Neural progenitor cell (in vitro differentiated cells): ENCODE data around the gene ULBP2. TPM values are rescaled to one million over a fixed set of nuclear protein-coding genes. Genes with fewer than 3 reads are reported as not detected.
A peak's percentile ranks its signal among the peaks of the same experiment; 100 is the strongest.
"Not testable (repeated sequence)": the region's sequence is repeated elsewhere in the genome, so short reads cannot be mapped to it uniquely, and the experiment has no call there.

Source experiments
- DNase-seq: peaks from one replicate; pipeline ENCODE4 v3.0.0-alpha.2; 2016; ENCODE audit warnings: low spot score
- H2AFZ ChIP-seq: fragments of 200-600 bp; sonication (generic); replicated peaks from 2 replicates; pipeline ENCODE4 v1.6.1; 2016; ENCODE audit warnings: antibody characterized with exemption
- H3F3A ChIP-seq: fragments of 200-600 bp; sonication (generic); 2 replicates; pipeline ENCODE4 v1.6.1; 2016; ENCODE audit warnings: antibody characterized with exemption, low read depth
- H3K27ac ChIP-seq: fragments of 200-600 bp; sonication (generic); 2 replicates; pipeline ENCODE4 v1.5.1; 2016; ENCODE audit warnings: mild to moderate bottlenecking
- H3K27me3 ChIP-seq: fragments of 200-600 bp; sonication (generic); 2 replicates; pipeline ENCODE4 v1.6.1; 2016; ENCODE audit warnings: mild to moderate bottlenecking, moderate library complexity
- H3K36me3 ChIP-seq: fragments of 200-600 bp; sonication (generic); 2 replicates; pipeline ENCODE4 v1.5.1; 2016
- H3K4me1 ChIP-seq: fragments of 200-600 bp; sonication (generic); 2 replicates; pipeline ENCODE4 v1.6.1; 2016; ENCODE audit warnings: mixed run types
- H3K4me2 ChIP-seq: fragments of 200-600 bp; sonication (generic); 2 replicates; pipeline ENCODE4 v1.6.1; 2016
- H3K4me3 ChIP-seq: fragments of 200-600 bp; sonication (generic); 2 replicates; pipeline ENCODE4 v1.5.1; 2016
- H3K79me2 ChIP-seq: fragments of 200-600 bp; sonication (generic); 2 replicates; pipeline ENCODE4 v1.6.1; 2016; ENCODE audit warnings: low read depth
- H3K9ac ChIP-seq: fragments of 200-600 bp; sonication (generic); 2 replicates; pipeline ENCODE4 v1.6.1; 2016
- H3K9me3 ChIP-seq: fragments of 200-600 bp; sonication (generic); 2 replicates; pipeline ENCODE4 v1.5.1; 2016; ENCODE audit warnings: low read depth
- H4K20me1 ChIP-seq: fragments of 200-600 bp; sonication (generic); 2 replicates; pipeline ENCODE4 v1.6.1; 2016; ENCODE audit warnings: low read depth
- H3K27ac Mint-ChIP-seq: 3 replicates; pipeline ENCODE4 v1.8.0; 2021; ENCODE audit warnings: mixed read lengths
- H3K27me3 Mint-ChIP-seq: 2 replicates; pipeline ENCODE4 v1.8.0; 2022; ENCODE audit warnings: low read depth, mild to moderate bottlenecking, inconsistent platforms, moderate library complexity, mixed read lengths; ENCODE audit not compliant: insufficient read depth
- H3K36me3 Mint-ChIP-seq: 3 replicates; pipeline ENCODE4 v1.8.0; 2021; ENCODE audit warnings: mixed read lengths
- H3K4me1 Mint-ChIP-seq: 3 replicates; pipeline ENCODE4 v1.8.0; 2021; ENCODE audit warnings: mixed read lengths
- H3K4me3 Mint-ChIP-seq: 3 replicates; pipeline ENCODE4 v1.8.0; 2021; ENCODE audit warnings: mild to moderate bottlenecking, moderate library complexity, mixed read lengths
- H3K9me3 Mint-ChIP-seq: 3 replicates; pipeline ENCODE4 v1.8.0; 2020; ENCODE audit warnings: mixed read lengths
- EZH2 ChIP-seq: fragments of 200-600 bp; sonication (generic); IDR thresholded peaks from 2 replicates; pipeline ENCODE4 v1.6.1; 2017; ENCODE audit warnings: antibody characterized with exemption, mild to moderate bottlenecking, moderate library complexity
- EZH2phosphoT487 ChIP-seq: fragments of 200-600 bp; sonication (generic); IDR thresholded peaks from 2 replicates; pipeline ENCODE4 v1.6.1; 2017; ENCODE audit warnings: antibody characterized with exemption
- total RNA-seq: library from RNA; depleted of rRNA; stranded (reverse); fragments of >200 nt; gene quantifications from 2 replicates; pipeline ENCODE4 v1.2.3, GENCODE V29; 2015; ENCODE audit warnings: low replicate concordance
- TF ChIP-seq, protein P1 (sequence below): fragments of 200-600 bp; sonication (generic); IDR thresholded peaks from 2 replicates; pipeline ENCODE4 v1.5.1; 2017; ENCODE audit warnings: antibody characterized with exemption, mild to moderate bottlenecking

Gene ULBP2
- total RNA-seq, 1 donor from 2014 or later = not detected

DNA sequence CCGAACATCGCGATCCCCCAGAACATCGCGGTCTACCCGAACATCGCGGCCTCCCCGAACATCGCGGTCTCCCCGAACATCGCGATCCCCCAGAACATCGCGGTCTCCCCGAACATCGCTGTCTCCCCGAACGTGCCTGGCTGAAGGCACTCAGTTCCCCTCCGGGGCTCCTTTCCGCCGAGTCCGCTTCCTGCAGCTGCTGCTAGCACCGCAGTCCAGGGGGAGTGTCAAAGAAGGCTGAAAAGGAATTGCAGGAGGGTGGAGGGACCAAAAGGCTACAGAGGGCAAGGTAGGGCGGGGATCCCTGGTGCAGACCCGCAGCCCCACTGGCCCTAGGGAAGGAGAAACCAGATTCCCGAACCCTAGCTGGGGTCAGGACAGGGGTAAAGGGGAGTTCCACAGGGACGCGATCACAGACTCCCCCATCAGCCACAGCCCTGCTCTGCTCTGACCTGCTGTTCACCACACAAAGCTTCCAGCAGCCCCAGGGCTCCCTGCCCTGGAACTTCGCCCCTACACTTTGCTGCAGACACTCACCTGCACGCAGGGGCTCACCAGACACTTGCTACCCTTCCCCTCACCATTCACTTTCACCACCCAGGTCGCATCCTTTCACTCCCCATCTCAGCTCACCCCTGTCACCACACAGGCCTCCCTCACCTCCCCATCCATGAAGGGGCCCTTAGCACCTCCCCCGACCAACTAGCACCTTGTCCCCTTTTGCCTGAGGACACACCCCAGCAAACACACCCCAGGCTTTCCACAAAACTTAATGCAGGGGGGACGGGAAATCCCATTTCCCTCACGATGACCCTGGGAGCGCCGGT is 23.6 kb downstream of the ULBP2 start:
- peak overlapping the region; percentile 65 for H3K4me3 ChIP-seq
- H3K4me1 ChIP-seq = peaks cover 3% of the 10 kb centered on the region
- Mint-ChIP-seq H3K4me3 (peak overlapping the region; percentile 86), H3K9me3 (peaks cover 6% of the 10 kb centered on the region), H3K4me1 (peaks cover 18% of the 10 kb centered on the region), H3K36me3 (no peaks in the 10 kb centered on the region), H3K27ac (no peak overlapping the region), H3K27me3 (peaks cover 83% of the 10 kb centered on the region)
- H3K9ac ChIP-seq = no peak overlapping the region
- no peaks in the 10 kb centered on the region for H3K36me3 ChIP-seq
- H3K27ac ChIP-seq = no peak overlapping the region
- H3K27me3 ChIP-seq = peaks cover 100% of the 10 kb centered on the region
- H4K20me1 ChIP-seq = peaks cover 17% of the 10 kb centered on the region
- no peaks in the 10 kb centered on the region for H3K9me3 ChIP-seq
- no peaks in the 10 kb centered on the region for H3F3A ChIP-seq
- peak; percentile 75 for TF ChIP-seq EZH2
- TF ChIP-seq, protein P1, sequence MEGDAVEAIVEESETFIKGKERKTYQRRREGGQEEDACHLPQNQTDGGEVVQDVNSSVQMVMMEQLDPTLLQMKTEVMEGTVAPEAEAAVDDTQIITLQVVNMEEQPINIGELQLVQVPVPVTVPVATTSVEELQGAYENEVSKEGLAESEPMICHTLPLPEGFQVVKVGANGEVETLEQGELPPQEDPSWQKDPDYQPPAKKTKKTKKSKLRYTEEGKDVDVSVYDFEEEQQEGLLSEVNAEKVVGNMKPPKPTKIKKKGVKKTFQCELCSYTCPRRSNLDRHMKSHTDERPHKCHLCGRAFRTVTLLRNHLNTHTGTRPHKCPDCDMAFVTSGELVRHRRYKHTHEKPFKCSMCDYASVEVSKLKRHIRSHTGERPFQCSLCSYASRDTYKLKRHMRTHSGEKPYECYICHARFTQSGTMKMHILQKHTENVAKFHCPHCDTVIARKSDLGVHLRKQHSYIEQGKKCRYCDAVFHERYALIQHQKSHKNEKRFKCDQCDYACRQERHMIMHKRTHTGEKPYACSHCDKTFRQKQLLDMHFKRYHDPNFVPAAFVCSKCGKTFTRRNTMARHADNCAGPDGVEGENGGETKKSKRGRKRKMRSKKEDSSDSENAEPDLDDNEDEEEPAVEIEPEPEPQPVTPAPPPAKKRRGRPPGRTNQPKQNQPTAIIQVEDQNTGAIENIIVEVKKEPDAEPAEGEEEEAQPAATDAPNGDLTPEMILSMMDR = no peak
- peak; percentile 30 for TF ChIP-seq EZH2phosphoT487
- H2AFZ ChIP-seq = peak overlapping the region; percentile 86
- H3K79me2 ChIP-seq = no peaks in the 10 kb centered on the region
- H3K4me2 ChIP-seq = peak overlapping the region; percentile 92
- peak; percentile 69 for DNase-seq

- not testable (repeated sequence) for H3K9ac ChIP-seq, H3K4me2 ChIP-seq
Measured at GRCh38 chr6:149966319-149966718, 24.5 kb downstream of the ULBP2 start.

DNA sequence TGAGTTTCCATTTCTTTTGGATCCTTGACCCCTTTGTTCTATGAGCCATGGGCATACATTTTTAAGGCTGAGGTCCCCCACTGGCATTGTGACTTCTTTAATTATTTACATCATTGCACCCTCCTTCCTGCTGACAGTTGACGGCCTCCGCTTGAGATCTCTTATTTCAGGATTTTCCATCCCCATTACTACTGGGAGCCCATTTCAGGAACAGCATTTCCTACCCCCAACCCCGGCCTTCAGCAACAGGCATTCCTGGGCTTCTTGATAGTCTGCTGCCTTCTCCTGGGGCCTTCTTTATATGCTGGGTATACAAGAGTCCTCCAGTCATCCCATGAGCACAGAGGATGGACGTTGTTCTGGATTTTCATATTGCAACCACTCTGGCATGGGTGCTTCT is 25.8 kb downstream of the ULBP2 start:
- no peak overlapping the region for H3K27ac ChIP-seq
- no peak for DNase-seq
- peaks cover 100% of the 10 kb centered on the region for H3K27me3 ChIP-seq
- peaks cover 17% of the 10 kb centered on the region for H4K20me1 ChIP-seq
- no peak overlapping the region for H3K9ac ChIP-seq
- H3K27me3 Mint-ChIP-seq = peaks cover 66% of the 10 kb centered on the region
- H3K36me3 Mint-ChIP-seq = peaks cover 2% of the 10 kb centered on the region
- no peak overlapping the region for H3K4me3 ChIP-seq
- peaks cover 3% of the 10 kb centered on the region for H3K4me1 ChIP-seq
- no peaks in the 10 kb centered on the region for H3K9me3 ChIP-seq
- TF ChIP-seq, protein P1 = no peak
- peak; percentile 46 for TF ChIP-seq EZH2
- H3F3A ChIP-seq = no peaks in the 10 kb centered on the region
- no peaks in the 10 kb centered on the region for H3K79me2 ChIP-seq
- peaks cover 18% of the 10 kb centered on the region for H3K4me1 Mint-ChIP-seq
- H3K36me3 ChIP-seq = no peaks in the 10 kb centered on the region
- H3K4me3 Mint-ChIP-seq = no peak overlapping the region
- H3K9me3 Mint-ChIP-seq = peaks cover 6% of the 10 kb centered on the region
- no peak overlapping the region for H2AFZ ChIP-seq
- no peak overlapping the region for H3K27ac Mint-ChIP-seq
- H3K4me2 ChIP-seq = no peak overlapping the region

More at GRCh38 chr6:149966319-149966718, 24.5 kb downstream of the ULBP2 start:
- Histone ChIP-seq H3K27me3 (peaks cover 100% of the 10 kb centered on the region), H4K20me1 (peaks cover 17% of the 10 kb centered on the region)
- H3K36me3 ChIP-seq, H2AFZ ChIP-seq, H3K4me3 ChIP-seq, H3K9me3 Mint-ChIP-seq, H3K9me3 ChIP-seq, H3K27ac Mint-ChIP-seq, H3K79me2 ChIP-seq, H3K4me1 ChIP-seq, H3F3A ChIP-seq, H3K36me3 Mint-ChIP-seq, DNase-seq, H3K27ac ChIP-seq: not testable (repeated sequence)
- Mint-ChIP-seq H3K4me1 (peaks cover 18% of the 10 kb centered on the region), H3K4me3 (peak overlapping the region; percentile 86), H3K27me3 (peaks cover 74% of the 10 kb centered on the region)

GRCh38 chr6:149967999-149968398 is 26.2 kb downstream of the ULBP2 start:
- not testable (repeated sequence) for H3K4me3 Mint-ChIP-seq, H3K9me3 Mint-ChIP-seq, H3K9me3 ChIP-seq, H3K36me3 ChIP-seq, H3K4me2 ChIP-seq, H3K4me3 ChIP-seq, H3K4me1 ChIP-seq, H3K36me3 Mint-ChIP-seq, H2AFZ ChIP-seq, DNase-seq, H3F3A ChIP-seq, H3K27ac ChIP-seq, H3K27ac Mint-ChIP-seq, H3K9ac ChIP-seq, H3K79me2 ChIP-seq
- Mint-ChIP-seq H3K27me3 (peaks cover 65% of the 10 kb centered on the region), H3K4me1 (peaks cover 18% of the 10 kb centered on the region)
- Histone ChIP-seq H4K20me1 (peaks cover 17% of the 10 kb centered on the region), H3K27me3 (peaks cover 100% of the 10 kb centered on the region)

DNA sequence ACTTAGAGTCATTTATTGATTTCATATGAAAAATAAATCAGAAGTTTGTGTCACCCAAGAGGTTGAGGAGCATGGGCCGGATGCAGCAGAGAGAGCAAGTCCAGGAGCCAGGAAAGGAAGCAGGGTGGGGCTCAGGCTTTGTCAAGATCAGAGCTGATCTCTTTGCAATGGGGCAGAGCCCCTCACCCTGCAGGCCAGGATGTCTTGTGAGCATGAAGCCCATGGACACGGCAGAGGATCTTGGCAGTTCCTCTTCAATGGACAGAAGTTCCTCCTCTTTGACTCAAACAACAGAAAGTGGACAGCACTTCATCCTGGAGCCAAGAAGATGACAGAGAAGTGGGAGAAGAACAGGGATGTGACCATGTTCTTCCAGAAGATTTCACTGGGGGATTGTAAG is 27.1 kb downstream of the ULBP2 start:
- not testable (repeated sequence) for H3K9ac ChIP-seq, H3K36me3 Mint-ChIP-seq, H3K36me3 ChIP-seq, H3K9me3 ChIP-seq, H3K4me3 ChIP-seq, H3K9me3 Mint-ChIP-seq, H3K4me3 Mint-ChIP-seq, DNase-seq, H3K27ac Mint-ChIP-seq, H3K27ac ChIP-seq, H3K79me2 ChIP-seq, H3K4me2 ChIP-seq, H3F3A ChIP-seq, H3K4me1 ChIP-seq, H2AFZ ChIP-seq
- Histone ChIP-seq H4K20me1 (peaks cover 16% of the 10 kb centered on the region), H3K27me3 (peaks cover 100% of the 10 kb centered on the region)
- H3K27me3 Mint-ChIP-seq = peaks cover 67% of the 10 kb centered on the region
- peaks cover 11% of the 10 kb centered on the region for H3K4me1 Mint-ChIP-seq
